Mucosa of rectum (tissue), 2 donors: ENCODE data around the gene TRAF6.
A peak's percentile ranks its signal among the peaks of the same experiment; 100 is the strongest.

Experiments
- H3K27ac ChIP-seq, 2 donors: one replicate each; pipeline ENCODE4 v1.7.0; 2013; ENCODE audit warnings: inconsistent platforms in 2 of 2, low read depth in 2 of 2, low read length in 2 of 2
- H3K27me3 ChIP-seq, 2 donors: one replicate each; pipeline ENCODE4 v1.7.0; 2013; ENCODE audit warnings: low read length in 2 of 2; ENCODE audit not compliant: control insufficient read depth in 2 of 2, insufficient read depth in 2 of 2
- H3K36me3 ChIP-seq, 2 donors: one replicate each; pipeline ENCODE4 v1.7.0; 2013; ENCODE audit warnings: low read length in 2 of 2; ENCODE audit not compliant: control insufficient read depth in 2 of 2, insufficient read depth in 2 of 2
- H3K4me1 ChIP-seq, 2 donors: one replicate each; pipeline ENCODE4 v1.7.0; 2013; ENCODE audit warnings: low read length in 2 of 2, mild to moderate bottlenecking in 1 of 2; ENCODE audit not compliant: control insufficient read depth in 2 of 2, insufficient read depth in 2 of 2
- H3K4me3 ChIP-seq, 2 donors: one replicate each; pipeline ENCODE4 v1.7.0; 2013; ENCODE audit warnings: low read length in 2 of 2
- H3K9ac ChIP-seq, 2 donors: one replicate each; pipeline ENCODE4 v1.7.0; 2013; ENCODE audit warnings: low read length in 2 of 2, low read depth in 1 of 2, mild to moderate bottlenecking in 1 of 2
- H3K9me3 ChIP-seq, 2 donors: one replicate each; pipeline ENCODE4 v1.7.0; 2013; ENCODE audit warnings: low read length in 2 of 2; ENCODE audit not compliant: control insufficient read depth in 2 of 2
- donor health status: healthy.
- donor health status: Normal muscosa, but diverticular disease.

Gene TRAF6

GRCh38 chr11:36460220-36460619, 49.9 kb downstream of the TRAF6 start:
- Histone ChIP-seq H3K4me3 (no peak overlapping the region), H3K27me3 (no peaks in the 10 kb centered on the region), H3K4me1 (peaks cover 7 to 11% of the 10 kb centered on the region in 2 donors), H3K9me3 (no peaks in the 10 kb centered on the region), H3K36me3 (peaks cover 58 to 68% of the 10 kb centered on the region in 2 donors), H3K27ac (no peak overlapping the region), H3K9ac (no peak overlapping the region)

GRCh38 chr11:36459046-36459445, 51.0 kb downstream of the TRAF6 start:
- no peaks in the 10 kb centered on the region for H3K27me3 ChIP-seq
- no peaks in the 10 kb centered on the region for H3K9me3 ChIP-seq
- H3K4me1 ChIP-seq, result peaks cover 7 to 10% of the 10 kb centered on the region in 2 donors
- no peak overlapping the region for H3K27ac ChIP-seq
- H3K36me3 ChIP-seq, result peaks cover 68 to 79% of the 10 kb centered on the region in 2 donors
- no peak overlapping the region for H3K9ac ChIP-seq
- no peak overlapping the region for H3K4me3 ChIP-seq

GRCh38 chr11:36458129-36458915, 51.8 kb downstream of the TRAF6 start:
- Histone ChIP-seq H3K27me3 (no peaks in the 10 kb centered on the region), H3K9ac (no peak overlapping the region), H3K36me3 (peaks cover 75 to 81% of the 10 kb centered on the region in 2 donors), H3K4me1 (peaks cover 11 to 17% of the 10 kb centered on the region in 2 donors), H3K27ac (no peak overlapping the region), H3K9me3 (no peaks in the 10 kb centered on the region), H3K4me3 (no peak overlapping the region)

- peak overlapping the region; percentile 32 to 56 for H3K27ac ChIP-seq
Observed at GRCh38 chr11:36456156-36456555, 53.9 kb downstream of the TRAF6 start.

GRCh38 chr11:36455658-36456111, 54.4 kb downstream of the TRAF6 start:
- H3K4me1 ChIP-seq, result peaks cover 23 to 34% of the 10 kb centered on the region in 2 donors
- H3K36me3 ChIP-seq, result peaks cover 77% of the 10 kb centered on the region in 2 donors
- no peaks in the 10 kb centered on the region for H3K9me3 ChIP-seq
- peak overlapping the region; percentile 56 to 62 for H3K27ac ChIP-seq
- H3K9ac ChIP-seq, result no peak overlapping the region
- no peaks in the 10 kb centered on the region for H3K27me3 ChIP-seq
- no peak overlapping the region for H3K4me3 ChIP-seq

More at GRCh38 chr11:36456156-36456555, 53.9 kb downstream of the TRAF6 start:
- H3K9ac ChIP-seq, result no peak overlapping the region
- H3K27me3 ChIP-seq, result no peaks in the 10 kb centered on the region
- H3K4me1 ChIP-seq, result peaks cover 19 to 33% of the 10 kb centered on the region in 2 donors
- peaks cover 74 to 76% of the 10 kb centered on the region in 2 donors for H3K36me3 ChIP-seq
- H3K9me3 ChIP-seq, result no peaks in the 10 kb centered on the region
- H3K4me3 ChIP-seq, result no peak overlapping the region

- Histone ChIP-seq H3K4me1 (peaks cover 28 to 34% of the 10 kb centered on the region in 2 donors), H3K36me3 (peaks cover 74 to 77% of the 10 kb centered on the region in 2 donors), H3K4me3 (no peak overlapping the region), H3K27me3 (no peaks in the 10 kb centered on the region), H3K9me3 (no peaks in the 10 kb centered on the region), H3K9ac (no peak overlapping the region), H3K27ac (peak overlapping the region; percentile 19 to 62)
Observed at GRCh38 chr11:36454941-36455631, 55.0 kb downstream of the TRAF6 start.

GRCh38 chr11:36454551-36454940, 55.5 kb downstream of the TRAF6 start:
- Histone ChIP-seq H3K4me3 (no peak overlapping the region), H3K9me3 (no peaks in the 10 kb centered on the region), H3K4me1 (peaks cover 33 to 38% of the 10 kb centered on the region in 2 donors), H3K36me3 (peaks cover 76 to 81% of the 10 kb centered on the region in 2 donors), H3K27me3 (no peaks in the 10 kb centered on the region), H3K27ac (no peak overlapping the region), H3K9ac (no peak overlapping the region)

GRCh38 chr11:36453678-36454077, 56.4 kb downstream of the TRAF6 start:
- Histone ChIP-seq H3K27ac (peak overlapping the region in 1 of 2 donors; percentile 20), H3K9me3 (no peaks in the 10 kb centered on the region), H3K27me3 (no peaks in the 10 kb centered on the region), H3K36me3 (peaks cover 75 to 89% of the 10 kb centered on the region in 2 donors), H3K4me1 (peaks cover 36 to 38% of the 10 kb centered on the region in 2 donors), H3K9ac (no peak overlapping the region), H3K4me3 (no peak overlapping the region)

- no peak overlapping the region for H3K9ac ChIP-seq
- H3K27ac ChIP-seq, result peak overlapping the region in 1 of 2 donors; percentile 20
- H3K4me1 ChIP-seq, result peaks cover 36 to 38% of the 10 kb centered on the region in 2 donors
- H3K4me3 ChIP-seq, result no peak overlapping the region
- no peaks in the 10 kb centered on the region for H3K9me3 ChIP-seq
- no peaks in the 10 kb centered on the region for H3K27me3 ChIP-seq
- H3K36me3 ChIP-seq, result peaks cover 75 to 89% of the 10 kb centered on the region in 2 donors
Observed at GRCh38 chr11:36452961-36453360, 57.1 kb downstream of the TRAF6 start.
